GM12878 (cell line): Measurements from ENCODE around the gene TH.

Experiments used
- BHLHE40 ChIP-seq, 2 experiments: fragments of 450-650 bp in 1 of 2; IDR thresholded peaks; 2 replicates each; pipeline ENCODE4 v1.6.1; 2011 to 2017; ENCODE audit warnings: low read depth in 2 of 2, borderline replicate concordance in 1 of 2, improper control_type of control experiment in 1 of 2, low read length in 1 of 2, mild to moderate bottlenecking in 1 of 2
- BRCA1 ChIP-seq: IDR thresholded peaks from 2 replicates; pipeline ENCODE4 v1.6.1; 2011; ENCODE audit warnings: low read depth, low read length, improper control_type of control experiment
- EGR1 ChIP-seq, 2 experiments: IDR thresholded peaks; 1 replicate in 1 of 2; 2 replicates in 1 of 2; pipeline ENCODE4 v1.6.1; 2011 to 2012; ENCODE audit warnings: low read depth in 2 of 2, low read length in 2 of 2, borderline replicate concordance in 1 of 2, mild to moderate bottlenecking in 1 of 2, moderate library complexity in 1 of 2
- EZH2 ChIP-seq: IDR thresholded peaks from 2 replicates; pipeline ENCODE4 v1.6.1; 2012; ENCODE audit warnings: low read depth, mild to moderate bottlenecking, control low read depth, inconsistent platforms, low read length, borderline replicate concordance; ENCODE audit not compliant: control insufficient read depth
- FOXM1 ChIP-seq: IDR thresholded peaks from 2 replicates; pipeline ENCODE4 v1.6.1; 2012; ENCODE audit warnings: low read depth, mild to moderate bottlenecking, inconsistent platforms, low read length, moderate library complexity
- GABPA ChIP-seq: IDR thresholded peaks from 2 replicates; pipeline ENCODE4 v1.6.1; 2014; ENCODE audit warnings: antibody characterized with exemption, low read depth, mild to moderate bottlenecking, inconsistent platforms
- ZSCAN29 ChIP-seq: fragments of 450-650 bp; IDR thresholded peaks from 2 replicates; pipeline ENCODE4 v1.6.1; 2017; ENCODE audit warnings: mild to moderate bottlenecking, moderate library complexity
- TF ChIP-seq, protein P1 (sequence below), 3 experiments: IDR thresholded peaks in 2 of 3; conservative IDR thresholded peaks in 1 of 3; 2 replicates each; pipeline ENCODE4 v1.5.1; 2011; ENCODE audit warnings: low read depth in 3 of 3, low read length in 3 of 3, mild to moderate bottlenecking in 3 of 3, control low read depth in 2 of 3, moderate library complexity in 2 of 3, inconsistent platforms in 1 of 3, mixed read lengths in 1 of 3; ENCODE audit not compliant: control insufficient read depth in 2 of 3, insufficient read depth in 1 of 3; ENCODE audit errors: extremely low read depth in 1 of 3

DNA sequence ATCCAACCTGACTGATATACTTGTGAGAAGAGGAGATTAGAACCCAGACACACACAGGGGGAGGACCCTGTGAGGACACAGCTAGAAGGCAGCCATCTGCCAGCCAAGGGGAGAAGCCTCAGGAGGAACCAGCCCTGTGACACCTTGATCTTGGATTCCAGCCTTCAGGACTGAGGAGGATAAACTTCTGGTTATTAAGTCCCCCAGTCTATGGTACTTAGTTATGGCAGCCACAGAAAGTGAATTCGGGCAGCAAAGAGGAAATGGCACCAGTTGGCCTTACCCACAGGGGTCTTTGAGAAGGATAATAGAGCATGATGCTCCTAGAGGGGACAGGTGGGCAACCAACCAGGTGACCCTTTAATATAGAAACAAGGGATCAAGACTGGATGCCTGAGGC is 49.4 kb upstream of the TH start:
- no peak for TF ChIP-seq FOXM1
- TF ChIP-seq, protein P1, sequence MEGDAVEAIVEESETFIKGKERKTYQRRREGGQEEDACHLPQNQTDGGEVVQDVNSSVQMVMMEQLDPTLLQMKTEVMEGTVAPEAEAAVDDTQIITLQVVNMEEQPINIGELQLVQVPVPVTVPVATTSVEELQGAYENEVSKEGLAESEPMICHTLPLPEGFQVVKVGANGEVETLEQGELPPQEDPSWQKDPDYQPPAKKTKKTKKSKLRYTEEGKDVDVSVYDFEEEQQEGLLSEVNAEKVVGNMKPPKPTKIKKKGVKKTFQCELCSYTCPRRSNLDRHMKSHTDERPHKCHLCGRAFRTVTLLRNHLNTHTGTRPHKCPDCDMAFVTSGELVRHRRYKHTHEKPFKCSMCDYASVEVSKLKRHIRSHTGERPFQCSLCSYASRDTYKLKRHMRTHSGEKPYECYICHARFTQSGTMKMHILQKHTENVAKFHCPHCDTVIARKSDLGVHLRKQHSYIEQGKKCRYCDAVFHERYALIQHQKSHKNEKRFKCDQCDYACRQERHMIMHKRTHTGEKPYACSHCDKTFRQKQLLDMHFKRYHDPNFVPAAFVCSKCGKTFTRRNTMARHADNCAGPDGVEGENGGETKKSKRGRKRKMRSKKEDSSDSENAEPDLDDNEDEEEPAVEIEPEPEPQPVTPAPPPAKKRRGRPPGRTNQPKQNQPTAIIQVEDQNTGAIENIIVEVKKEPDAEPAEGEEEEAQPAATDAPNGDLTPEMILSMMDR (IDR thresholded peaks at IDR 0.05 in 2 of 3, conservative IDR thresholded peaks at IDR 0.05 in 1 of 3; ENCODE audit: control insufficient read depth in 2 of 3, extremely low read depth in 1 of 3, insufficient read depth in 1 of 3, low read depth in 3 of 3, low read length in 3 of 3) = no peak
- TF ChIP-seq EGR1 (IDR thresholded peaks at IDR 0.05; ENCODE audit: borderline replicate concordance in 1 of 2, low read depth in 2 of 2, low read length in 2 of 2) = no peak
- TF ChIP-seq ZSCAN29 = no peak
- TF ChIP-seq BRCA1 = no peak
- no peak for TF ChIP-seq BHLHE40 (IDR thresholded peaks at IDR 0.05; ENCODE audit: borderline replicate concordance in 1 of 2, low read depth in 2 of 2, low read length in 1 of 2)
- no peak for TF ChIP-seq EZH2
- no peak for TF ChIP-seq GABPA
